Nephron (organoid): ENCODE measurements around the gene RTP2.

Source experiments
- H3K27ac Mint-ChIP-seq, 3 experiments: 2 replicates each; pipeline ENCODE4 v1.8.0; 2020; ENCODE audit warnings: mixed read lengths in 3 of 3, mild to moderate bottlenecking in 2 of 3, moderate library complexity in 1 of 3
- H3K27me3 Mint-ChIP-seq: 2 replicates; pipeline ENCODE4 v1.8.0; 2021; ENCODE audit warnings: low read depth, mild to moderate bottlenecking, moderate library complexity, mixed read lengths
- H3K36me3 Mint-ChIP-seq: 2 replicates; pipeline ENCODE4 v1.8.0; 2020; ENCODE audit warnings: low read depth, mixed read lengths
- H3K4me1 Mint-ChIP-seq: 2 replicates; pipeline ENCODE4 v1.8.0; 2020; ENCODE audit warnings: mixed read lengths
- H3K4me3 Mint-ChIP-seq, 3 experiments: 2 replicates each; pipeline ENCODE4 v1.8.0; 2020; ENCODE audit warnings: mild to moderate bottlenecking in 3 of 3, mixed read lengths in 3 of 3, moderate library complexity in 2 of 3
- H3K9me3 Mint-ChIP-seq: 2 replicates; pipeline ENCODE4 v1.8.0; 2020; ENCODE audit warnings: mixed read lengths
- TF ChIP-seq, protein P1 (sequence below), 3 experiments: fragments of 200-600 bp; sonication (generic); IDR thresholded peaks; one replicate each; pipeline ENCODE4 v1.5.0; 2021; ENCODE audit warnings: antibody characterized with exemption in 3 of 3; ENCODE audit not compliant: unreplicated experiment in 3 of 3

Gene RTP2

DNA sequence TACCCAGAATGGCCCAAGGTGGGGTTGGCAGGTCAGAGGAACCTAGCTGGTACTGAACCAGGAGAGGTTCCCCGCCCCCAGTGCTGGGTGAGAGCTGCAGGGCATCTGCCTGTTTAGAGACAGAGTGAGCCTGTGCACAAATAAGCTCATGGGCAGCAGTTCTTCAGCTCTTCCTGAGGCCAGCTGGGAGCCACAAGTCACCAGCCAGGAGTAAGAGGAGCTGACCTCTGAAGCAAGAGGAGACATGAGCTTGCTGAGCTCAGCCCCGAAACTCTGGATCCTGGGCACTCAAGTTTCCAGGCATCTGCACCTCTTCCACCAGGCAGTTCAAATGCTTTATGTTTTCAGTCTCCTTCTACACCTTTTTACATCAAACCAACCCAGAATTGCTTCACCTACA lies 2.1 kb downstream of the RTP2 start:
- TF ChIP-seq, protein P1, sequence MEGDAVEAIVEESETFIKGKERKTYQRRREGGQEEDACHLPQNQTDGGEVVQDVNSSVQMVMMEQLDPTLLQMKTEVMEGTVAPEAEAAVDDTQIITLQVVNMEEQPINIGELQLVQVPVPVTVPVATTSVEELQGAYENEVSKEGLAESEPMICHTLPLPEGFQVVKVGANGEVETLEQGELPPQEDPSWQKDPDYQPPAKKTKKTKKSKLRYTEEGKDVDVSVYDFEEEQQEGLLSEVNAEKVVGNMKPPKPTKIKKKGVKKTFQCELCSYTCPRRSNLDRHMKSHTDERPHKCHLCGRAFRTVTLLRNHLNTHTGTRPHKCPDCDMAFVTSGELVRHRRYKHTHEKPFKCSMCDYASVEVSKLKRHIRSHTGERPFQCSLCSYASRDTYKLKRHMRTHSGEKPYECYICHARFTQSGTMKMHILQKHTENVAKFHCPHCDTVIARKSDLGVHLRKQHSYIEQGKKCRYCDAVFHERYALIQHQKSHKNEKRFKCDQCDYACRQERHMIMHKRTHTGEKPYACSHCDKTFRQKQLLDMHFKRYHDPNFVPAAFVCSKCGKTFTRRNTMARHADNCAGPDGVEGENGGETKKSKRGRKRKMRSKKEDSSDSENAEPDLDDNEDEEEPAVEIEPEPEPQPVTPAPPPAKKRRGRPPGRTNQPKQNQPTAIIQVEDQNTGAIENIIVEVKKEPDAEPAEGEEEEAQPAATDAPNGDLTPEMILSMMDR (IDR thresholded peaks at IDR 0.05; ENCODE audit: unreplicated experiment in 3 of 3), result no peak
- Mint-ChIP-seq H3K36me3 (no peaks in the 10 kb centered on the region), H3K27me3 (peaks cover 15% of the 10 kb centered on the region), H3K4me3 (no peak overlapping the region), H3K9me3 (no peaks in the 10 kb centered on the region), H3K4me1 (peaks cover 5% of the 10 kb centered on the region), H3K27ac (no peak overlapping the region)

GRCh38 chr3:187698499-187699399 lies 3.6 kb downstream of the RTP2 start:
- Mint-ChIP-seq H3K9me3 (no peaks in the 10 kb centered on the region), H3K27me3 (peaks cover 15% of the 10 kb centered on the region), H3K36me3 (no peaks in the 10 kb centered on the region), H3K27ac (no peak overlapping the region), H3K4me1 (peaks cover 9% of the 10 kb centered on the region), H3K4me3 (no peak overlapping the region)
- TF ChIP-seq, protein P1 (IDR thresholded peaks at IDR 0.05; ENCODE audit: unreplicated experiment in 3 of 3), result no peak

DNA sequence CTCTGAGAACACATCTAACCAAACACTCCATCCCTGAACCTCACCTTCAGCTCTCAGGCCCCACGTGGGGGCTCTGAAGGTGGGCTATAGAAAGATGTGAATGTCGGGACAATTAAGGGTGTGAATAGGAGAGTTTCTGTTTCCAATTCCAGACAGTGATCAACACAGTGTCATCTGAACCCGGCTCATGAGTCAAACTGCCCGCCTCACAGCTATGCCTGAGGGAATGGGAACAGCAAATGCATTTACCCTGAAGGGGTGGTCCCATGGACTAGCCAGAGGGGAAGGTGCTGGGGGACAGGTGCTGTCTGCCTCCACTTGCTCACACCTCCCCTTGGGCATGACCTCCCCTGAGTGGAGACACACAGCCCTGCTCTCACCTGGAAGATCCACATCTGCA lies 6.3 kb downstream of the RTP2 start:
- H3K4me3 Mint-ChIP-seq, result no peak overlapping the region
- TF ChIP-seq, protein P1 (IDR thresholded peaks at IDR 0.05; ENCODE audit: unreplicated experiment in 3 of 3), result no peak
- no peaks in the 10 kb centered on the region for H3K9me3 Mint-ChIP-seq
- peaks cover 12% of the 10 kb centered on the region for H3K27me3 Mint-ChIP-seq
- no peak overlapping the region for H3K27ac Mint-ChIP-seq
- H3K36me3 Mint-ChIP-seq, result no peaks in the 10 kb centered on the region
- peaks cover 9% of the 10 kb centered on the region for H3K4me1 Mint-ChIP-seq

DNA sequence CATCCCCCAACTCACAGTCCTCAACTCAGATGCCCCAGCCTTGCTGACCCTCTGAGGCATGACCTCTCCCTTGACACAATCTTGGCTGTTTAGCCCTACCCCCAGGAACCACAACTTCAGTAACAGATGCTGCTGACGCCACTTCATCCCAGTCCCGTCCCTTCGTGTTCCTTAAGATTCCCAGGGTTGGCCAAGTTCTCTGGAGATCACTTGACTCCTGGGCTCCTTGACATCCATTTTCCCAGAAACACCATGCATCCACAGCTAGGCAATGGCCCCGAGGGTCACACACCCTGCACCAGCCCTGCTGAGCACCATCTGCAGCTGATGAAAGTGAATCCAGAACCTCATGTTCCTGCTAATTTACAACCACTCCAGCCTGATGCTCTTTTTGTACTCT lies 6.9 kb downstream of the RTP2 start:
- Mint-ChIP-seq H3K27me3 (peaks cover 12% of the 10 kb centered on the region), H3K9me3 (no peaks in the 10 kb centered on the region), H3K4me3 (peak overlapping the region in 2 of 3 experiments; percentile 19 to 46), H3K36me3 (no peaks in the 10 kb centered on the region), H3K4me1 (peaks cover 9% of the 10 kb centered on the region), H3K27ac (peak overlapping the region in 2 of 3 experiments; percentile 37 to 55)
- TF ChIP-seq, protein P1 (IDR thresholded peaks at IDR 0.05; ENCODE audit: unreplicated experiment in 3 of 3), result no peak

DNA sequence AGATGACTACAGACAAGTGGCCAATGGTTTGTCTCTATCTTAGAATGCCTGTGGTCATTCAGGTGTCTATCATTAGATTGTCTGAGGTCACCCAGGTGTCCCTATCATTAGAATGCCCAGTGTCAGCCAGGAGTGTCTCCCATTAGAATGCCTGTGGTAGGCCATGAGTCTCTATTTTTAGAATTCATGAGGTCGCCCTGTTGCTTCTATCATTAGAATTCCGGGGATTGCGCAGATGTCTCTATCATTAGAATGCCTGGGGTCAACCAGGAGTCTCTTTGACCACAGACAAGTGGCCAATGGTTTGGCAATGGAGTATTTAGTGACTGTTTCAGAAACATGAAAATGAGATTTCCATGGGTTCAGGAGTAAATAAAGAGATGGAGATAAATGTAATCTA lies 7.6 kb downstream of the RTP2 start:
- Mint-ChIP-seq H3K27ac (peak overlapping the region in 1 of 3 experiments; percentile 55), H3K4me3 (no peak overlapping the region), H3K27me3 (peaks cover 12% of the 10 kb centered on the region), H3K9me3 (no peaks in the 10 kb centered on the region), H3K4me1 (peaks cover 9% of the 10 kb centered on the region), H3K36me3 (no peaks in the 10 kb centered on the region)
- TF ChIP-seq, protein P1 (IDR thresholded peaks at IDR 0.05; ENCODE audit: unreplicated experiment in 3 of 3), result no peak

DNA sequence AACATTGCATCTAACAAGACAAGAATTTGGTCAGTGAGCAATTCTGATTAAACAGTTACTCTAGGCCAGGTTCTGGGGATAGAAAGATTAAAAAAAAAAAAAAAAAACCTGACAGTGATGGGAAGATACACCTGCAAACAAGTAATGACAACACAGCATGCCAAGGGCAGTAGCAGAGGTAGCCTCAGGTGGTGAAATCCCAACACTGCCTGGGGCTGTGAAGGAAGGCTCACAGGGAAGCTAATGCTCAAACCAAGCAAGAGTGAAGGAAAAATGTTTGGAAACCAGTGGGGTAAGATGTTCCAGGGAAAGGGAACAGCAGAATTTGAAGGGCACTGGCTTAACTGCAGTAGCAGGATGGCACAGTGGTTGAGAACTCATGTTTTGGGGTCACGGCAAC lies 8.9 kb downstream of the RTP2 start:
- peaks cover 12% of the 10 kb centered on the region for H3K27me3 Mint-ChIP-seq
- H3K36me3 Mint-ChIP-seq, result no peaks in the 10 kb centered on the region
- no peak overlapping the region for H3K27ac Mint-ChIP-seq
- H3K4me1 Mint-ChIP-seq, result peaks cover 9% of the 10 kb centered on the region
- H3K4me3 Mint-ChIP-seq, result no peak overlapping the region
- no peaks in the 10 kb centered on the region for H3K9me3 Mint-ChIP-seq
- TF ChIP-seq, protein P1 (IDR thresholded peaks at IDR 0.05; ENCODE audit: unreplicated experiment in 3 of 3), result no peak
